Central memory CD8-positive, alpha-beta T cell (primary cell): Measurements from ENCODE around the gene SLAMF9.

ENCODE experiments used
- ATAC-seq: fragments of 150-1000 bp; cut with Tn5 transposase; replicated peaks from 2 replicates; pipeline ENCODE4 v1.10.0; 2022; ENCODE audit warnings: mild to moderate bottlenecking, moderate FRiP score, moderate number of reproducible peaks; ENCODE audit not compliant: poor library complexity, severe bottlenecking; ENCODE audit errors: extremely low read depth
- DNase-seq, 2 donors: peaks; one replicate each; pipeline ENCODE4 v3.0.0; 2021; ENCODE audit warnings: low spot score in 2 of 2
- H3K27ac Mint-ChIP-seq: one replicate; pipeline ENCODE4 v1.8.0; 2022; ENCODE audit warnings: low read depth, mild to moderate bottlenecking, moderate library complexity, mixed read lengths
- H3K27me3 Mint-ChIP-seq: one replicate; pipeline ENCODE4 v1.8.0; 2022; ENCODE audit warnings: mixed read lengths
- H3K36me3 Mint-ChIP-seq: one replicate; pipeline ENCODE4 v1.8.0; 2022; ENCODE audit warnings: mild to moderate bottlenecking, moderate library complexity, mixed read lengths; ENCODE audit not compliant: insufficient read depth
- H3K4me1 Mint-ChIP-seq: one replicate; pipeline ENCODE4 v1.8.0; 2022; ENCODE audit warnings: mixed read lengths
- H3K4me3 Mint-ChIP-seq: one replicate; pipeline ENCODE4 v1.8.0; 2022; ENCODE audit warnings: mild to moderate bottlenecking, moderate library complexity, mixed read lengths
- H3K9me3 Mint-ChIP-seq: one replicate; pipeline ENCODE4 v1.8.0; 2022; ENCODE audit warnings: mixed read lengths

The SLAMF9 gene

DNA sequence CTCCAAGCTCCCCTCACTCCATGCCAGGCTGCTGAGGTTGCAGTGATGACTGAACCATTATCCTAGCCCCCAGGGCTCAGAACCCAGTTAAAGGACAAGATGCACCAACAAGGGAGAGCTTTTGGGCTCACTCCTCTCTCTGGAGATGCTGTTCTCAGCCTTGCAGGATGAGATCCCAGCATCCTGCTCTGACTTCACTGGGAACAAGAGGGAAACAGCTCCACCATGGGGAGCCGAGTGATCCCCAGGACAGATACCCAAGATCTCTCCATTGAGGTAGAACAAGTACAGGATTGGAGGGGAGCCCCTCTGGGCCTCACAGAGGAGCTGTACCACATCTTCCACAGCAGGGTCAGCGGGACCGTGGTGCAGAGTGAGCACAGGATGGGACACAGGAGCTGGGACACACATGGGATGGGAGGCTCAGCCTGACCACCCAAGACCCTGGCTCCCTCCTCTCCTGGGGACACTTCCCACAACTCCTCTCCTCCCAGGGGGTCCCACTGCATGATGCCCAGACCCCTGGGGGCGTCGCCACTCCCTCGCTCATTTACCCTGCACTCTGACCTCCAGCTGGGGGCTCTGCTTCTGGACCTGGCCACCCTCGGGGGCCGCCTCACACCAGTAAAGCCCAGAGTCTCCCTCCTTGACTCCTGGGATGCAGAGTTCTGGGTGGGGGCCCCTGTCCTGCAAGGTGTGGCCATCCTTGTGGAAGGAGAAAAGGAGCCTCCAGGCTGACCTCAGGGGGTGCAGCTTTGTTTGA is 18.6 kb upstream of the SLAMF9 start:
- Mint-ChIP-seq H3K36me3 (no peaks in the 10 kb centered on the region), H3K27ac (no peak overlapping the region), H3K9me3 (no peaks in the 10 kb centered on the region), H3K4me1 (no peaks in the 10 kb centered on the region), H3K4me3 (no peak overlapping the region), H3K27me3 (peaks cover 18% of the 10 kb centered on the region)
- no peak for DNase-seq
- no peak for ATAC-seq

DNA sequence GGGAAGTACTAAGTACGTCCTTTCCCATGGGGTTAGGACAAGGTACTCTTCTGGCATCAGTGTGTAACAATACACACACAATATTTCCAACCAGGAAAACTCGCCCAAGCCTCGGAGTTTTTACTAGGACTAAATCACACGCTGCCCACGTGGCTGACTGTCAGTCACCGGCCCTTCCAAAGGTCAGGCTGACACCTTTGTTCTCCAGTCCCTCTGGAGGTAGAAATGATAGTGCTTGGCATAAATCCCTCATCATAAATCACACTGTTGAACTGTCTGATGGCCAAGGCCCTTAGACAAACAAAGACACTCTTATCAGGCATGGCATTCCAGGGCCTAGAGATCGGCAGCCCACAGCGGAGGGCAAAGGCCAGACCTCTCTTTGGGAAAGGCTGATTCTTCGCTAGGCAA is 16.9 kb upstream of the SLAMF9 start:
- ATAC-seq (no peak), DNase-seq (no peak)
- no peaks in the 10 kb centered on the region for H3K4me1 Mint-ChIP-seq
- no peak overlapping the region for H3K4me3 Mint-ChIP-seq
- no peaks in the 10 kb centered on the region for H3K9me3 Mint-ChIP-seq
- H3K36me3 Mint-ChIP-seq, result no peaks in the 10 kb centered on the region
- peaks cover 35% of the 10 kb centered on the region for H3K27me3 Mint-ChIP-seq
- no peak overlapping the region for H3K27ac Mint-ChIP-seq

DNA sequence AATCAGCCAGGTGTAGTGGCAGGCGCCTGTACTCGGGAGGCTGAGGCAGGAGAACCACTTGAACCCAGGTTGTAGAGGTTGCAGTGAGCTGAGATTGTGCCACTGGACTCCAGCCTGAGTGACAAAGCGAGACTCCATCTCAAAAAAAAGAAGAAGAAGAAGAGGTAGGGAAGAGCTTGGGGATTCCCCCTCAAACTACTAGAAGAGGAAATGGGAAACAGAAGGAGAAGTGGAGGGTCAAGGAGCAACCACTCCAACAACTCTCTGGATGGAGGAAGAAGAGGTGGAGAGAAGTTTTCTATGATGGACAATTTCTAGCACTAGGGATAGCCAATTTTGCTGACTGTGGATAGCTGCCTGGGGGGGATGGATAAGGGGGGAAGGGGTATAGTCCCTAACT is 14.9 kb upstream of the SLAMF9 start:
- no peak for DNase-seq
- no peak overlapping the region for H3K4me3 Mint-ChIP-seq
- no peaks in the 10 kb centered on the region for H3K36me3 Mint-ChIP-seq
- H3K27ac Mint-ChIP-seq, result no peak overlapping the region
- no peaks in the 10 kb centered on the region for H3K4me1 Mint-ChIP-seq
- ATAC-seq, result no peak
- H3K9me3 Mint-ChIP-seq, result no peaks in the 10 kb centered on the region
- peaks cover 49% of the 10 kb centered on the region for H3K27me3 Mint-ChIP-seq

DNA sequence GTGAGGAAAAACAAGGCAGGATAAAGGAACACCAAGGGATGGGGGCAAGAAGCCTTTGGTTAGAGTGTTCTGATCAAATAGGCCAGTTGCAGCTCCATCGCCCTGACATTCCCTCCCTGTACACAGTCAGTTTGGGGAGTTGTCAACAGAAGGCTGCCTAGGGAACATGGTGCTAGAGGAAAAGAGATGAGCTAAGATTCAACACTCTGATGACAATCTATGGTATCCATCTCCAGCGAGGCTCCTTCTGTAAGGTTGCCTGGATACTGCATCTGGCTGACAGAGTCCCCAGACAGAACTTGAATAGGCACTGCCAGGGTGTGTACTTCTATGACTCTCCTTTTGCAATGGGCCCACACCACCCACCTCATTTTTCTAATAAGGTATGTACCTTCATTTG is 11.2 kb upstream of the SLAMF9 start:
- Mint-ChIP-seq H3K9me3 (no peaks in the 10 kb centered on the region), H3K4me3 (no peak overlapping the region), H3K4me1 (no peaks in the 10 kb centered on the region), H3K36me3 (no peaks in the 10 kb centered on the region), H3K27ac (no peak overlapping the region), H3K27me3 (peaks cover 66% of the 10 kb centered on the region)
- no peak for DNase-seq
- no peak for ATAC-seq

DNA sequence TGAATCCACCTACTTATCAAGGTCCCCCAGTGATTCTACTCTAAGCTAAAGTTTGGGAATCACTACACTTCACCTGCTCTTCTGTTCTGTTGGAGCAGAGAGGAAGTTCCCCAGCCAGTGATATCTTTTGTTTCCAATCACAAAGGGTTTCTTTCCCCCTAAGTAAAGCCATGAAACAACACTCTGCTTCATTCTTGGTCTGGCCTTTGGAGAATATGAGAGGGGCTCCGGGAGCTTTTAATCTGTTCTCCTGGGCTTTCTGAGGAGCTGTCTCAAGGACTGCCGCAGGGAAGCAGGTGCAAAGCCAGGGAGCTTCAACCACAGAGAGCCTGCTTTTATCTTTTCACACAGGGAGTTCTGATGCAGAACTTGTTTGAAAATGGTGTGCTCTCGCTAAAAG is 10.1 kb upstream of the SLAMF9 start:
- ATAC-seq (no peak), DNase-seq (no peak)
- H3K27ac Mint-ChIP-seq, result no peak overlapping the region
- H3K9me3 Mint-ChIP-seq, result no peaks in the 10 kb centered on the region
- H3K36me3 Mint-ChIP-seq, result no peaks in the 10 kb centered on the region
- no peak overlapping the region for H3K4me3 Mint-ChIP-seq
- H3K4me1 Mint-ChIP-seq, result no peaks in the 10 kb centered on the region
- H3K27me3 Mint-ChIP-seq, result peaks cover 63% of the 10 kb centered on the region

DNA sequence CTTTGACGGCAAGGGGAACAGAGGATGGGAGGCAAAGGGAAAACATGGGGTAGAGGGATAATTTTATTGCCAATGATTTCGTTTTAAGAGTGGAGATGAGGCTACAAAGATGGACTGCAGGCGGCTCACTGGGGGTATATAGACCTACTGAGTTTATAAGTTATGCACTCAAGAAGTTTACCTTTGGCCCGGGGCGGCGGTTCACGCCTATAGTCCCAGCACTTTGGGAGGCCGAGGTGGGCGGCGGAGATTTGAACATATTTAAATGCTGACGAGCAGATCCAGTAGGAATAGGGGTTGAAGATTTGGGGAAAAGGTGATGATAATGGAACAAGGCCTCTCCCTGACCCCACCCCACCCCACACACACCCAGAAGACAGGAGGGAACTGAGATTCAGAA is 8.1 kb upstream of the SLAMF9 start:
- ATAC-seq (no peak), DNase-seq (no peak)
- no peak overlapping the region for H3K27ac Mint-ChIP-seq
- no peaks in the 10 kb centered on the region for H3K9me3 Mint-ChIP-seq
- H3K4me1 Mint-ChIP-seq, result no peaks in the 10 kb centered on the region
- no peak overlapping the region for H3K4me3 Mint-ChIP-seq
- H3K36me3 Mint-ChIP-seq, result no peaks in the 10 kb centered on the region
- H3K27me3 Mint-ChIP-seq, result peaks cover 44% of the 10 kb centered on the region

DNA sequence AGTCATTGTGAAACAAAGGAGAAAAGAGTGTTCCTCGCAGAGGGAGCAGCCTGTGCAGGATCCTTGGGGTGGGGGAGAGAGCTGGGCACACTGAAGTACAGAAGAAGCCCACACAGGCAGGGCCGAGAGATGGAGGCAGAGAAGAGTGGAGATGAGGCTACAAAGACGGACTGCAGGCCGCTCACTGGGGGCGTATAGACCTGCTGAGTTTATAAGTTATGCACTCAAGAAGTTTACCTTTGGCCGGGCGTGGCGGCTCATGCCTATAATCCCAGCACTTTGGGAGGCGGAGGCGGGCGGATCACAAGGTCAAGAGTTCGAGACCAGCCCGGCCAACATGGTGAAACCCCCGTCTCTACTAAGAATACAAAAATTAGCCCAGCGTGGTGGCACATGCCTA is 7.6 kb upstream of the SLAMF9 start:
- Mint-ChIP-seq H3K27ac (no peak overlapping the region), H3K4me3 (no peak overlapping the region), H3K4me1 (no peaks in the 10 kb centered on the region), H3K36me3 (no peaks in the 10 kb centered on the region), H3K27me3 (peaks cover 38% of the 10 kb centered on the region), H3K9me3 (no peaks in the 10 kb centered on the region)
- no peak for ATAC-seq
- no peak for DNase-seq

DNA sequence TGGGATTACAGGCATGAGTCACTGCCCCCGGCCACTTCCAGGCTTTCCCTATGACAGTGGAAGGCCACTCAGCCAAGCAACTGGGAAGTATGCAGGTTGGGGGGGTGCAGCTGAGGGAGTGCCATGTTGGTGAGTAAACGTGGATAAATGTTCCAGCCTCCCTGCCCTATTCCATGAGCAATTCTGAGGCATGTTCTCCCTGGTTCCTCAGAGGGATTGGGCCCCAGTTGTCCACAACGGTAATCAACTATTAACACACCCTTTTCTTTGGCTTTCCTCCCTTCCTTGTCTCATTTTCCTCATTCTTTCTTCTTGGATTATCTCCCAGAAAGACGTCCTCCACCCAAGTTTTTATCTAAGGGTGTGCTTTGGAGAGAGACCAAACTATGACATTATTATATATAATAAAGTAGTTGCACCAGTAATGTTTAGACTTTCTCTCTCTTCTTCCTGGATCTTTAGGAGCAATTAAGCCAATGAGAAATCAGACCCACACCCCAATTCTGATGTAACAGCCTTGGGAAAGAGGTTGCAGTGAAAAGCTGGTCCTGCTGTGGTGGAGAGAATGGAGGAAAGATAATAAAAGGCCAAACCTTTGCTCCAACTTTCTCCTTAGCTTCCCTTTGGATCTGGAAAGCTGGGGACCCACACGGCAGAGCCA is 6.8 kb upstream of the SLAMF9 start:
- DNase-seq (no peak), ATAC-seq (no peak)
- Mint-ChIP-seq H3K4me3 (no peak overlapping the region), H3K27ac (no peak overlapping the region), H3K4me1 (no peaks in the 10 kb centered on the region), H3K36me3 (no peaks in the 10 kb centered on the region), H3K27me3 (peaks cover 30% of the 10 kb centered on the region), H3K9me3 (no peaks in the 10 kb centered on the region)

DNA sequence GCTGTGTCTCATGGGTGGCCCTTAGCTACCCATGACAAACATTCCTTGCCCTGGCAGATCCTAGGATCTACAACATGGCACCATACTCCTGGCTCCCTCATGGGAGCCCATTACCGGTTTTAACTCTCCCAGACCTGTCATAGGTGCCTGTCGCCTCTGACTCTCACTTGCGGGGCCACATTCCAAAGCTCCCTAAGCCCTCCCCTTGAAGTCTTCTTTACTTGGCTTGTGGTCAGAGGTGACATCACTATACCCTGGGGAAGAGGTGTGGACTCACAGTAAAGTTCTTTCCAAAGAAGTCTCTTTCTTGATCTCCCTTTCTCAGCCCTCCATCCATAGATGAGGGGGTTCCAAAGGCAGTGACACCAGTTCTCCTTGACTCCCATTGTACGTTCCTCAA is 5.4 kb upstream of the SLAMF9 start:
- ATAC-seq, result no peak
- Mint-ChIP-seq H3K9me3 (no peaks in the 10 kb centered on the region), H3K4me1 (no peaks in the 10 kb centered on the region), H3K4me3 (no peak overlapping the region), H3K27ac (no peak overlapping the region), H3K36me3 (no peaks in the 10 kb centered on the region), H3K27me3 (peaks cover 22% of the 10 kb centered on the region)
- DNase-seq, result no peak

DNA sequence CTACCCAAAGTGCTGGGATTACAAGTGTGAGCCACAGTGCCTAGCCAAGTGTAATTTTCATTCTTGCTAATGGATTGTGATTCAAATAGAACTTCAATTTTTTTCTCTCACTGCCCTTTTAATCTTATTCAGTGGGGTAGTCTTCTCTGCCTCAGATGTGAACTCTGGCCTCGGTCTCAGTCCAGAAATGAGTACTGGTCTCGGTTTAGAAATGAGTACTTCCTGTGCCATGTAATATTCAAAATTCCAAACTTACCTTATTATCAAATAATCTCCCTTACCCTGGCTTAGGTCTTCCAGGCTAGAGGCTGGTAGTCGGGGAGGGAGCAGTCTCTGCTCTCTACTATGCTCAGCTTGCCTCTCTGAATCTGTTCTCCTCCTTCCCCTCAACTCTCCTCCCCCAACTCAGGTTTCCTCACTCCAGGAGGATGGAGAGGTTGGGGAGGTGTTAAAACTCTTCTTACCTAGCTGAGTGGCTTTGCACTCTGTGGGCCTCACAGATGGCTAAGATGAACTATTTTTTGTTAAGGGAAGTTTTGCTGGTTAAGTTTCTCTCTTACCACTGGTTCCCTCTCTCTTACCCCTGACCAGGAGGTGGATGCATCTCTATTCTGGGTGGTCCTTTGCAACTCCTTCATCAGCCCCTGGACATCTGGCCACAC is 4.8 kb upstream of the SLAMF9 start:
- no peak for ATAC-seq
- no peak overlapping the region for H3K4me3 Mint-ChIP-seq
- no peaks in the 10 kb centered on the region for H3K4me1 Mint-ChIP-seq
- no peak overlapping the region for H3K27ac Mint-ChIP-seq
- DNase-seq, result no peak
- H3K9me3 Mint-ChIP-seq, result no peaks in the 10 kb centered on the region
- H3K27me3 Mint-ChIP-seq, result peaks cover 28% of the 10 kb centered on the region
- no peaks in the 10 kb centered on the region for H3K36me3 Mint-ChIP-seq

DNA sequence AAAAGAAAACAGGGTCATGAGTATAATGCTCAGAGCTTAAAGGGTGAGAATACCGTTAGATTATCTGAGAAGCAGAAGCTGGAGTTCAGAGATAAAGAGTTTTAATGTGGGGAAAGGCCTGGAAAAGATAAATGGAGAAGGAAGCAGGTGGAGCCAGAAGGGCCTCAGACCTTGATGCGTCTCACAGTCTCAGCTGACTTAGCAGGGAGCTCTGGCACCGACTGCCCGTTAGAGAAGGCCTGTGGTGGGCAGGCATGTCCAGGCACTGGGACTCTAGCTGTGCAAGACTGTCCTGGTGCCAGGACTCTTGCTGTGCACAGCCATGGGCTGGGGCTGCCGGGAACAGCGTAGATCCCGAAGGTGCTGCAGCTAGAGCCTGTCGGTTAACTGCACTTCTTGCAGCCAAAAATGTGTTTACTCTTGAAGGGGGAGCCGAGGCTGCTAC is 3.8 kb upstream of the SLAMF9 start:
- DNase-seq (no peak), ATAC-seq (no peak)
- Mint-ChIP-seq H3K4me3 (no peak overlapping the region), H3K27me3 (peaks cover 38% of the 10 kb centered on the region), H3K36me3 (no peaks in the 10 kb centered on the region), H3K4me1 (no peaks in the 10 kb centered on the region), H3K9me3 (no peaks in the 10 kb centered on the region), H3K27ac (no peak overlapping the region)

DNA sequence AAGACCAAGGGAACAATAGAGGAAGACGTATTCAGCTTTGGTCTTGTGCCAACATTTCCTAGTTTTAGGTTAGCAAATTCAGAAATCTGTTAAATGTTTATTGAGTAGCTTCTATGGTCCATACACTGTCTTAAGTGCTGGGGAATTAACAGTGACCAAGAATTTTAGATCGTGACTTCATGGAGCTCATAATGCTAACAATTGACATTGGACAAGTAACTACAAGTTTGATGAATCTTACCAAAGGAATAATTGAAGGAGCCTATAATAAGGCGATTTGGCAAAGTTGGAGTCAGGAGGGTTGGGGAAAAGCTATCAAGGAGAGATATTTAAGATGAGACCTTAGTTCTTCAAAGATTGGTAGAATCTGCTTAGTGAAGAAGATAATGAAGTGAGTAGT is 1.4 kb upstream of the SLAMF9 start:
- Mint-ChIP-seq H3K27ac (no peak overlapping the region), H3K4me3 (no peak overlapping the region), H3K9me3 (no peaks in the 10 kb centered on the region), H3K4me1 (no peaks in the 10 kb centered on the region), H3K27me3 (peaks cover 44% of the 10 kb centered on the region), H3K36me3 (no peaks in the 10 kb centered on the region)
- ATAC-seq, result no peak
- no peak for DNase-seq

DNA sequence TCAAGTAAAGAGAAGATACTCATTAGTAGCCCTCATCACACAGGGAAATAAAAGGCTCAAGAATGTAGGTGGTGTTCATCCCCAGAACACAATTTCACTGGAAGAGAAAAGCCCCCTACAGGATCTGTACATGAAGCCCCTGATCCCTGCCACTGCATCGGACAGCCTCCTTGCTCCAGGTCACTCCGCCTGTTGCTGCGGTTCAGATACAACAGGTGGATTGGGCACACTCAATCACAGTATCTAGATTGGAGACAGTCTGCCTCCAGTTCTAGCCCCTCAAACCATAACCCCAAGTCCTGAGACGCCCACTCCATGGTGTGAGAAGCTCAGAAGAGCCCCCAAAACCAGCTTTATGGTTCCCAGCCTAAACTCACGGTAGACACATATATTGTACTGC is 1.1 kb downstream of the SLAMF9 start:
- DNase-seq, result no peak
- no peak overlapping the region for H3K4me3 Mint-ChIP-seq
- peaks cover 49% of the 10 kb centered on the region for H3K27me3 Mint-ChIP-seq
- no peak for ATAC-seq
- no peaks in the 10 kb centered on the region for H3K36me3 Mint-ChIP-seq
- H3K9me3 Mint-ChIP-seq, result no peaks in the 10 kb centered on the region
- no peak overlapping the region for H3K27ac Mint-ChIP-seq
- H3K4me1 Mint-ChIP-seq, result no peaks in the 10 kb centered on the region
